PFSK-1 (cell line): ENCODE results near the gene ERAS.

ENCODE experiments used
- POLR2AphosphoS5 ChIP-seq: IDR thresholded peaks from 2 replicates; pipeline ENCODE4 v1.6.1; 2012; ENCODE audit warnings: low read depth, mild to moderate bottlenecking, control low read depth, low read length, moderate library complexity
- SIN3A ChIP-seq: IDR thresholded peaks from 2 replicates; pipeline ENCODE4 v1.6.1; 2012; ENCODE audit warnings: mild to moderate bottlenecking, low read length, moderate library complexity, borderline replicate concordance; ENCODE audit not compliant: insufficient read depth
- TAF1 ChIP-seq: IDR thresholded peaks from 2 replicates; pipeline ENCODE4 v1.6.1; 2012; ENCODE audit warnings: low read length, control low read depth, borderline replicate concordance; ENCODE audit not compliant: insufficient read depth

- TF ChIP-seq POLR2AphosphoS5 (no peak), TAF1 (no peak), SIN3A (no peak)
These were observed 37.9 kb downstream of the ERAS start for GRCh38 chrX:48864210-48864609.
